Inflammatory macrophage treated with lipopolysaccharide for 1 hour (primary cell): Measurements from ENCODE around the gene EPGN.
"Not testable (repeated sequence)": the region's sequence is repeated elsewhere in the genome, so short reads cannot be mapped to it uniquely, and the experiment has no call there.

Experiments used
- DNase-seq, 2 donors: peaks; one replicate each; pipeline ENCODE4 v3.0.0-alpha.2; 2020 to 2022

EPGN gene

GRCh38 chr4:74311696-74312313 is 3.5 kb downstream of the EPGN start:
- DNase-seq = peak; percentile 43 to 85

DNA sequence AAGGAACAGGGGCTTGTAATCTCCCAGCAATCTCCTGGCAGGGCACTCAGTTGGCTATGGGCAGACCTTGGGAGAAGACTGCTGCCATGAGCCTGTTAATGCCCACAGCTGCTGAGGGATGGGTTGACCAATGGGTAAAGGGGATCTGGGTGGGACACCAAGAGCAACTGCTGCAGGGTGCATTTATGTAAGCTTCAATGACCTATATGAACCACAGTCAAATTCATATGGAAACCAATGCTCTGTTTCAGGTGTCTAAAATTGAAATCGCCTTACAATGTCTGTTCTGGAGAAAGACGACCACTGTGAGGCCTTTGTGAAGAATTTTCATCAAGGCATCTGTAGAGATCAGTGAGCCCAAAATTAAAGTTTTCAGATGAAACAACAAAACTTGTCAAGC is 6.1 kb downstream of the EPGN start:
- no peak for DNase-seq

- DNase-seq = no peak
Measured at GRCh38 chr4:74314944-74315343, 6.7 kb downstream of the EPGN start.

GRCh38 chr4:74315376-74315775 is 7.1 kb downstream of the EPGN start:
- no peak for DNase-seq

- DNase-seq = peak; percentile 19 to 35
Measured at GRCh38 chr4:74316397-74316796, 8.1 kb downstream of the EPGN start.

DNA sequence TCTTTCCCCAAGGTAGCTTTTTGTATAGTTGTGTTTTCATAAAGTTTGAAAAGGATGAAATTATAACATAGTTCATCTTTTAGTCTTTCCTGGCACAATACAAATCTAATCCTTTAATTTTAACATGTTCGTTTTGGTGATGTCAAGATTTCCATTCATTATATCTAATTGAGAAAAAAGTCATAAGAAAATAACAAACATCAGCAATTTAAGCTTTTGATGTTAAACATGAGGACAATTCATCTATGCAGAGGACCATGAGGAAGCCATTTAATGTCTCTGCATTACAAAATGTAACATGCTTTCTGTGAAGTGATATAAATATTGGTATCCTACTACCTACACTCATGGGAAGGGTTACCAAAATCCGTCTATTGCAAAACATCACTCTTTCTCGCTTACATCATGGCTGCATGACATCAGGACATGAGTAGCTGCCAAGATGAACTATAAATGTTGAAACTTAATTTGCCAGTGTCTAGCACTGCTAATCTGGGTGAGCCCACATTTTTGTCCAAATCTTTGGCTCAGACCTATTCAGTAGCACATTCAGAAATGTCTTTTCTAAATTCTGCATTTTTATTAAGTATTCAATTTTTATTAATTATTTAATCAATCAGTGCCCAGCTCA is 9.5 kb downstream of the EPGN start:
- DNase-seq = peak; percentile 36 to 73

DNA sequence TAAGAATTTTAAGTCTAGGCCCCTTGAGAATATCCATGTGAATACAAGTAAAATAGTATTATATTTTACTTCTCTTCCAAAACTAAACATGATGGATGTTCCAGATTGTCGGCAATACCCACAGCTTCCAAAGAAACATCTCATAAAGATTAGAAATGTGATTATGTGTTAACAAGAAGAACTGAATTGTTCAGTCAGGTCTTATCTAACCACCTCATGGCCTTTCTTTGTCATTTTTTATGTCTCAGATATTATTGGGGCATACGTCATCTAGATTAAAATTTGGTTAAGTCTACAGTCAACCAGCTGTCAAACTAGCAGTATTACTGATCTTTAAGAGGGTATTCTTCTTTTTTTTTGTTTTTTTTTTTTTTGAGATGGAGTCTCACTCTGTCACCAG is 10.0 kb downstream of the EPGN start:
- DNase-seq = no peak

DNA sequence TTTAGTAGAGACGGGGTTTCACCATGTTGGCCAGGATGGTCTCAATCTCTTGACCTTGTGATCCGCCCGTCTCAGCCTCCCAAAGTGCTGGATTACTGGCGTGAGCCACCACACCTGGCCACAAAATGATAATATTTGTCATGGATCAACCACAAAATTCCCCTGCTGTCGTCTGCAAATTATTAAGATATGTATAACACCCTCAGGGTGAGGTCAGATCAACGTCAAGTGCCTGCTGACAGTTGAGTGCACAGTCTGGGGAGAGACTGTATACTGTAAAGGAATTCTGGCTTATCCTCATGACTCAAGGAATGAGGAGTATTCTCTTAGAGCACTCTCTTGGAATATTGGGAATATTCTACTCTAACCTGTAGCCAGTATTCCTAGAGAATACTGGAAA is 11.2 kb downstream of the EPGN start:
- DNase-seq = no peak

DNA sequence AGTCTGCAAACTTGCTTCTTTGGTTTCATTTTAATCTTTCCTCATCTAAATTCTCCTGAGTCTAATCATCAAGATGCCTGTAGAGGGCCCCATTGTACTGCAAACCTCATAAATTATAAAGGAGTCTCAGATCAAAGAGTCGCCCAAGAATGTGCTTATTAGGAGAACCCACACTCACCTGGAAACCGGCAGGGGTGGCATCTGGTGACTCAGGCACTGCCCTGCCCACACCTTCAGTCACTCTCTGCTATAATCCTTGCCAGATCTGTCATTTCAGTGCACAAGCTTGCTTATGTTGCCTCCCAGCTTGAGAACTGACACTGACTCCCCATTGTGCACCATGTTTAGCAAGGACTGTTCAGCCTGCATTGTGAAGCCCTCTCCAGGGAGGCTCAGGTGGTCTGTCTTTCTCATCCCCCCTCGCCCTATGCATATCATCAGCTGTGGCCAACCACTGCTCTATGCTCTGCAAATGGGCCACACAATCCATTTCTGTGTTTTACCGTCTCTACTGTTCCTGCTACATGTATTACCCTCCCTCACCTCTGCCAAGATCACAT is 12.4 kb downstream of the EPGN start:
- peak; percentile 52 to 79 for DNase-seq

DNA sequence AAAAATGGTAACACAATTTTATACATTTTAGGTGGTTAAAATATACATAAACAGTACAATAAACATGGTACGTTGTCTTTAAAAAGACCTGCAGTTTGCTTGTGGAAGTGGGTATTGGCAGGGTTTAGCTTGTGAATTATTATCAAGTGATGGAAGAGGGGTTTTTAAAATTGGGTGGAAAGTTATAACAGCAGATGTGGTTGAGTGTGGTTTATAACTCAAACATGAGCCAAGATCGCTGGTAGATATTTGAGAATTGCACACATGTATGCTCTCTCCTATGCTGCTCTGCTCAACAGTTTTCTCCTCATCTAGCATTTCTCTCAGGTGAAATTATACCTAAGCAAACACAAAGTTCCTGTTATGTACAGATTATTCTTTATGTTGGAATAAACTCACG is 14.0 kb downstream of the EPGN start:
- DNase-seq = no peak

- DNase-seq = no peak
Measured at GRCh38 chr4:74323663-74324062, 15.4 kb downstream of the EPGN start.

DNA sequence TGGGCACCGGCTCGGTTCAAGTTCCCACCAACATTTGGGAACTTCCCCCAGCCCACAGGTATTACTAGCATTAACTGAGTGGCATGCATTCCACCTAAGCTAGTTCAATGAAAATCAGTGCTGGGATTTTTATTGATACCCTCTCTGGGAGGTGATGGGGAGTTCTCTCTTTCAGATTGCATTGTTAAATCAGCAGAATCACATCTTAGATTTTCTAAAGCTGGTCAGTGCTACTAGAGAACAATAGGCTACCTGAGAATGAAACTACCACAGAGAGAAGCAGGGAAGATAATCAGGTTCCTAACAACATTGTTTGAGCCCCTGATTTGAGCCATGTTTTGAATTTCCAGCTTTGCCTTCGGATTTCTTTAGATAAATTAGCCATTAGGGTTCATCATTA is 16.0 kb downstream of the EPGN start:
- DNase-seq = no peak

- DNase-seq = no peak
Measured at GRCh38 chr4:74325886-74326285, 17.6 kb downstream of the EPGN start.

DNA sequence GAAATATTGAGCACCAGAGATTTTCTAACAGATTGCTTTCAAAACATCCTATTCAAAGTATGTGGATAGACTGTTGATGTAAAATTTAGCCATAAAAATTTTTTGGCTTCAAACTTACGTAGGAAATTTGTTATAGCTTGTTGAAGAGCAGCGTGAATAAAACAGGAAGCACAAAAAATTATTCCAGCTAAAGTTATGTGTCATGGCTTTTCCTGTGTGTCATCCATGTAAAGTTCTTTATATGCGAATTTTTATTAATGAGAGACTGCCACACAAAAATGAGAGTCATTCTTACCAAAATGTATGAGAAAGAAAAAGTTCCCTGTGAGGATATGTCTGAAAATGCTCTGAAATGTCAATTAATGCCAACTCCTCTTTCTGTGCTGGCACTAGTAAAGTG is 19.5 kb downstream of the EPGN start:
- peak; percentile 15 to 46 for DNase-seq

DNA sequence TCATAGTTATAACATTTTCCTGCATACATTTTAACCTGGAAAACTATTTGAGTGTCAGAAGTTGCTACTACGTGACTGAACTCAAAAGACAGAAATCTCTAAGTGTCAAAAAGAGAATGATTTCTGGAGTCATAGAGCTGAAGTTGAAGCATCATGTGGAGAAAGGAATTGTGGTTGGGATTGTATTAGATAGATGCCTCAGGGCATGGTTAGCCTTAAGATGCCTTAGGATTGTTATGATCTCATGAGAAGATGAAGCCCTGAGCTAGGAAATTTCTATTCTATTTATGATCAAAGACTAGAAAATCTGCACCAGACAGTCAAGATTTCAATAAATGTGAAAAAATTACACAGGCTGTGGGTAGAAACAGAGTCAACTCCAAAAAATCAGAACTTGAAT is 20.2 kb downstream of the EPGN start:
- DNase-seq = no peak

- no peak for DNase-seq
Measured at GRCh38 chr4:74329307-74329706, 21.0 kb downstream of the EPGN start.

- DNase-seq = no peak
Measured at GRCh38 chr4:74330295-74330750, 22.1 kb downstream of the EPGN start.

DNA sequence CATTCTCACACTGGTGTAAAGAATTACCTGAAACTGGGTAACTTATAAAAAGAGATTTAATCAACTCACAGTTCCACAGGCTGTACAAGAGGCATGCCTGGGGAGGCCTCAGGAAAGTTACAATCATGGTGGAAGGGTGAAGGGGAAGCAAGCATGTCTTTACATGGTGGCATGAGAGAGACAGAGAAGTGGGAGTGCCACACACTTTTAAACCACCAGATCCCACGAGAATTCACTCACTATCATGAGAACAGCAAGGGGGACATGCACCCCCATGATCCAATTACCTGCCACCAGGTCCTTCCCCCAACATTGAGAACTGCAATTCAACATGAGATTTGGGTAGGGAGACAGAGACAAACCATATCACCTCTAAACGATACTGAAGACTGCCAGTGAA is 23.0 kb downstream of the EPGN start:
- no peak for DNase-seq

GRCh38 chr4:74331944-74332343 is 23.7 kb downstream of the EPGN start:
- DNase-seq = no peak

GRCh38 chr4:74334636-74335035 is 26.4 kb downstream of the EPGN start:
- no peak for DNase-seq

- peak; percentile 28 to 53 for DNase-seq
Measured at GRCh38 chr4:74335341-74336021, 27.2 kb downstream of the EPGN start.

GRCh38 chr4:74338792-74339333 is 30.6 kb downstream of the EPGN start:
- peak; percentile 73 to 91 for DNase-seq

GRCh38 chr4:74339501-74339900 is 31.2 kb downstream of the EPGN start:
- DNase-seq = no peak

DNA sequence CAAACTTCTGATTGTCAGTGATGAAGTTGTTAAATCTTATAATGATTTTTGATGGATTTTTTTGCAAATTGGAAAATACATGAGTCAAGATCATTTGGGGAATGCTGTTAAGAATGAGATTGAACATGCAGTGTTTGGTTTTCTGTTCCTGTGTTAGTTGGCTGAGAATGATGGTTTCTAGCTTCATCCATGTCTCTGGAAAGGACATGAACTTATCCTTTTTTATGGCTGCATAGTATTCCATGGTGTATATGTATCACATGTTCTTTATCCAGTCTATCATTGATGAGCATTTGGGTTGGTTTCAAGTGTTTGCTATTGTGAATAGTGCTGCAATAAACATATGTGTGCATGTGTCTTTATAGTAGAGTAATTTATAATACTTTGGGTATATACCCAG is 32.2 kb downstream of the EPGN start:
- not testable (repeated sequence) for DNase-seq
